K562 (cell line): ENCODE data around the gene ZCCHC24. TPM values are rescaled to one million over a fixed set of nuclear protein-coding genes. Genes with fewer than 3 reads are reported as not detected.

ENCODE experiments used
- ID3 ChIP-seq, 2 experiments: fragments of 250-450 bp in 1 of 2; fragments of 450-650 bp in 1 of 2; sonication (Bioruptor Pico) in 1 of 2; IDR thresholded peaks; 2 replicates each; pipeline versions ENCODE4 v1.6.1 to v1.8.0; 2016 to 2021; ENCODE audit warnings: mild to moderate bottlenecking in 2 of 2, moderate library complexity in 2 of 2, missing compliant biosample characterization in 1 of 2, missing genetic modification characterization in 1 of 2
- MGA ChIP-seq: fragments of 450-650 bp; IDR thresholded peaks from 2 replicates; pipeline ENCODE4 v1.6.1; 2016; ENCODE audit warnings: mild to moderate bottlenecking, moderate library complexity
- REST ChIP-seq, 2 experiments: fragments of 450-650 bp; formaldehyde crosslinking in 1 of 2; IDR thresholded peaks; 2 replicates each; pipeline versions ENCODE4 v1.4.0 to v1.6.1; 2014 to 2020; ENCODE audit warnings: mild to moderate bottlenecking in 2 of 2, borderline replicate concordance in 1 of 2, low read depth in 1 of 2
- SRSF9 ChIP-seq: fragments of 200-400 bp; formaldehyde crosslinking; IDR thresholded peaks from 2 replicates; pipeline ENCODE4 v1.6.1; 2017; ENCODE audit warnings: low read depth, low read length, borderline replicate concordance
- ZNF431 ChIP-seq: sonication (generic); formaldehyde crosslinking; IDR thresholded peaks from 2 replicates; pipeline ENCODE4 v1.8.0; 2022; ENCODE audit warnings: mild to moderate bottlenecking, missing genetic modification reagents
- polyA plus RNA-seq, 8 experiments: library from polyadenylated mRNA; depleted of rRNA in 4 of 8; stranded (reverse) in 5 of 8; unstranded in 3 of 8; fragments of >200 nt; fragmentation: Nextera tagmentation in 2 of 8; fragmentation: Illumina TruSeq in 1 of 8; extraction: Ambion mirVana in 2 of 8; extraction: Trizol in 1 of 8; gene quantifications; 2 replicates each; pipeline versions ENCODE4 v1.2.1 to v1.2.3, GENCODE V29; 2011 to 2014; ENCODE audit warnings: inconsistent platforms in 1 of 8, missing spikeins in 1 of 8
- total RNA-seq, 7 experiments: library from RNA; depleted of rRNA in 6 of 7; stranded (reverse); fragments of >200 nt in 6 of 7; fragmentation: Illumina TruSeq in 2 of 7; extraction: Trizol in 2 of 7; gene quantifications; 2 replicates each; pipeline versions ENCODE4 v1.2.1 to v1.2.3, GENCODE V29; 2011 to 2021; ENCODE audit warnings: low replicate concordance in 1 of 7

Gene ZCCHC24
- total and polyA plus RNA-seq, 9 of the 15 experiments (the other 6 are each of a cell fraction or from before 2014, with no cell fraction given), result 0.84 to 11.0 (median 4.6) TPM

- TF ChIP-seq REST (IDR thresholded peaks at IDR 0.05; ENCODE audit: borderline replicate concordance) (no peak; the same call in 1 of the 2 replicates), REST (CRISPR knock-in tag; IDR thresholded peaks at IDR 0.05; ENCODE audit: low read depth) (no peak), SRSF9 (no peak), ID3 (CRISPR knock-in tag; IDR thresholded peaks at IDR 0.05) (no peak), ID3 (tag; IDR thresholded peaks at IDR 0.05) (peak; percentile 50; the same call in 1 of the 2 replicates), ZNF431 (no peak), MGA (no peak)
Observed at GRCh38 chr10:79390551-79391229, 54.7 kb downstream of the ZCCHC24 start (continued).
